ENCODE data around the gene NDUFB7.

Gene NDUFB7

GRCh38 chr19:14520543-14520942 lies 51.3 kb downstream of the NDUFB7 start:
- no peak for DNase-seq

GRCh38 chr19:14519860-14520407 lies 51.9 kb downstream of the NDUFB7 start:
- no peak for DNase-seq

GRCh38 chr19:14519245-14519859 lies 52.5 kb downstream of the NDUFB7 start:
- DNase-seq, result no peak

DNA sequence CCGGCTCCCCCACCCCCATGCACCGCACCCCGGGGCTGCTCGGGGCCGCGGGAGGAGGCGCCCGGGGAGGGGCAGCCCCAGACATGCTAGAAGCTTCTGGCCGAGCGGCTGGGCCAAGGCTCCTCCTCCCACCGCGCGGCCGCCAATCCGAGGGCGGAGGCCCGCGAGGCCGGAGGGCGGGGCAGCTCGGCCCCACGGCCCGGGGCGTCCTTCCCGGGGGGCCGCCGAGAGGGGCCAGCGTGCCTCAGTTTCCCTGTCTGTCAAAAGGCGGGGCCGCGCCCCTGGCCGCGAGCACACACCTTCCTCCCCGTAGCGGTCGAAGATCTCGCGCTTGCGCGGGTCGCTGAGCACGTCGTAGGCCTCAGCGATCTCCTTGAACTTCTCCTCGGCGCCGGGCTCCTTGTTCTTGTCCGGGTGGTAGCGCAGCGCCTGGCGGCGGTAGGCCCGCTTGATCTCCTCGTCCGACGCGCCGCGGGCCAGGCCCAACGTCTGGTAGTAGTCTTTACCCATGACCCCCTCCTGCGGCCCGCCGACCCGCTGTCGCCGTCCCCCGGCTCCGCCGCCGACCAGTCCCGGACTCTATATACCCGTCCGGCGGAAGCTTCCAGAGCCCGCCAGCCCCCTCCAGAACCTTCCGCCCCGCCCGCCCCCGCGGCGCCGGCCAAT lies 53.9 kb downstream of the NDUFB7 start, which contains the start of gene DNAJB1:
Gene DNAJB1, minus strand, starts transcription at position 558 of the 666 bp plus-strand sequence. Its CDS starts 48 bp downstream, at position 510.
- DNase-seq, result peak; percentile 99

DNA sequence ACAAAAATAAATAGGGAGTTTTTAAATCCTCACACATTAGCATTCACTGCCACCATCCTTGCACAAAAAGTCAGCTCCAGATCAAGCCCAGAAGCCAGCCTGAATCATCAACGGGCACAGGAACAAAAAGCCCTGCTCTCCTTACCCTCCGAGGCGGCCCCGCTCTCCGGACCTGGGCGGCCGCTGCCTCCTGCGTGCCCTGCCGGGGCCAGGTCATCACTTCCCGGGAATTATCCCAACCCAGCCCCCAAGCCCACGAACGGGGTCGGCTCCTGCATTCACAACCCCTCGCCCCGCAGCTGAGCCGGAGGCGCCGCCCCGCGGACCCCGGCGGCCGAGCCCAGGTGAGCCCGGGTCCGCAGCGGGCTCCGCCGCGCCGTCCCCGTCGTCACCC lies 54.4 kb downstream of the NDUFB7 start:
- no peak for DNase-seq

DNA sequence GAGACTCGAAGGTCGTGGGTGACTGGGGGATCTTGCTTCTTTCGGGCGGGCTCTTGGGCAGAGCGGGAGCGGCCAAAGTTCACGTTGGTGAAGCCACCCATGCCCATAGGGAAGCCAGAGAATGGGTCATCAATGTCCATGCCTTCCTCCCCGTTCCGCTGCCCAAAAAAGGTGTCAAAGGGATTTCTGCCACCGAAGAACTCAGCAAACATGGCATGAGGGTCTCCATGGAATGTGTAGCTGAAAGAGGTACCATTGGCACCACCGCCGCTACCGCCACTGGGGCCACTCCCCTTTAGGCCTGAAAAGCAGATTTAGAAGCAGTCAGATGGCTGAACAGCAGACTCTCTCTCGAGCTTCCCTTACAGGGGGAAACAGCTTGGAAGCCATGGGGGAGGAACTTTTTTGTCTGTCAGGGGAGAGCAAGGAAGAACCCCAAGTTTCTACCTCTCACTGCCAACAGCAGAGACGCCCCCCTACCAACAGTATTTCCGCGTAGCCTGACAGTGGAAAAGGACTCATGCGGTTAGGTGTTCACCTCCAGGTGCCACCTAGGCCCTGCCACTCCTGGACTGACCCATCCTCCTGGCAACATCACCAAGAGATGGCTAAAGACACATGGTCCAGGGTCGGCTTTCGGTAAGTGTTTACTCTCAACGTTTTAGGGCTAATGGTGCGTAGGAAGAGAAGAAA lies 55.0 kb downstream of the NDUFB7 start:
- no peak for DNase-seq
